Type B pancreatic cell (in vitro differentiated cells): ENCODE results near the gene ALDH3A1. TPM values are rescaled to one million over a fixed set of nuclear protein-coding genes. Genes with fewer than 3 reads are reported as not detected.

ENCODE experiments used
- DNase-seq: peaks from one replicate; pipeline ENCODE4 v3.0.0; 2021; ENCODE audit warnings: mixed read lengths; ENCODE audit not compliant: unreplicated experiment; ENCODE audit errors: extremely low spot score
- H3K27ac Mint-ChIP-seq: 2 replicates; pipeline ENCODE4 v1.8.0; 2021; ENCODE audit warnings: mild to moderate bottlenecking, mixed read lengths
- H3K27me3 Mint-ChIP-seq: 2 replicates; pipeline ENCODE4 v1.8.0; 2021; ENCODE audit warnings: mixed read lengths
- H3K36me3 Mint-ChIP-seq: 2 replicates; pipeline ENCODE4 v1.8.0; 2021; ENCODE audit warnings: mixed read lengths
- H3K4me1 Mint-ChIP-seq: one replicate; pipeline ENCODE4 v1.8.0; 2021; ENCODE audit warnings: mixed read lengths; ENCODE audit not compliant: unreplicated experiment
- H3K4me3 Mint-ChIP-seq: 2 replicates; pipeline ENCODE4 v1.8.0; 2021; ENCODE audit warnings: mild to moderate bottlenecking, mixed read lengths
- H3K9me3 Mint-ChIP-seq: 2 replicates; pipeline ENCODE4 v1.8.0; 2021; ENCODE audit warnings: mixed read lengths
- total RNA-seq: library from RNA; stranded (reverse); gene quantifications from 2 replicates; pipeline ENCODE4 v1.2.1, GENCODE V29; 2021; ENCODE audit warnings: low replicate concordance
- TF ChIP-seq, protein P1 (sequence below): fragments of 200-600 bp; sonication (generic); conservative IDR thresholded peaks from 2 replicates; pipeline ENCODE4 v1.5.0; 2021; ENCODE audit warnings: antibody characterized with exemption, mild to moderate bottlenecking

The ALDH3A1 gene
- total RNA-seq, 1 donor from 2014 or later: 0.77 TPM

DNA sequence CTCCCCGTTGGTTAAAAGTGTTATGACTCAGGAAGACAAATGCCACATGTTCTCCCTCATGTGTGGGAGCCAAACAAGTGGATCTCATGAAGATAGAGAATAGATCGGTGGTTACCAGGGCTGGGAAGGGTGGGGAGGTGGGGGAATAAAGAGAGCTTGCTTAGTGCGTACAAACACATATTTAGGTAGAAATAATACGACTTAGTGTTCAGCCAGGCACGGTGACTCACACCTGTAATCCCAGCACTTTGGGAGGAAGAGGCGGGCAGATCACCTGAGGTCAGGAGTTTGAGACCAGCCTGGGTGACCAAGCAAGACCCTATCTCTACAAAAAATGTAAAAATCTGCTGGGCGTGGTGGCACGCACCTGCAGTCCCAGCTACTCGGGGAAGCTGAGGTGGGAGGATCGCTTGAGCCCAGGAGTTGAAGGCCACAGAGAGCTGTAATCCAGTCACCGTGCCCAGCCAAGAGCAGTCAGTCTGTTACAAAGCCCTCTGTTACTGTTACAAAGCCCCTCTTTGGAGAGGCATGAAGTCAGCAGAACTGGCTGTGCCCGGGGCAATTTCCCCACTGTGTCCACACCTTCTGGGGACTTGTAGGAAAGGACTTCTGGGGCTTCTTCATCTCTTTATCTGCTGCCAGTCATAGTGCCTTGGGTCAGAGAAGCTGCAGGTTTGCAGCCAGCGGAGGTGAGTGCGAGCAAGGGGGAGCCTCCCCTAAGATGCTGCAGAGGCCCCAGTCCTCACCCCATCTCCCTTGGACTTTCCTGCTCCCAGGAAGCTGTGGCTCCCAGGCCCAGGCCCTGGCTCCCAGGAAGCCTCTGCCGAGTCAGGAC lies 4.3 kb upstream of the ALDH3A1 start:
- H3K4me1 Mint-ChIP-seq: peaks cover 10% of the 10 kb centered on the region
- no peak overlapping the region for H3K4me3 Mint-ChIP-seq
- peaks cover 13% of the 10 kb centered on the region for H3K27me3 Mint-ChIP-seq
- DNase-seq: no peak
- no peaks in the 10 kb centered on the region for H3K36me3 Mint-ChIP-seq
- no peaks in the 10 kb centered on the region for H3K9me3 Mint-ChIP-seq
- H3K27ac Mint-ChIP-seq: no peak overlapping the region
- TF ChIP-seq, protein P1, sequence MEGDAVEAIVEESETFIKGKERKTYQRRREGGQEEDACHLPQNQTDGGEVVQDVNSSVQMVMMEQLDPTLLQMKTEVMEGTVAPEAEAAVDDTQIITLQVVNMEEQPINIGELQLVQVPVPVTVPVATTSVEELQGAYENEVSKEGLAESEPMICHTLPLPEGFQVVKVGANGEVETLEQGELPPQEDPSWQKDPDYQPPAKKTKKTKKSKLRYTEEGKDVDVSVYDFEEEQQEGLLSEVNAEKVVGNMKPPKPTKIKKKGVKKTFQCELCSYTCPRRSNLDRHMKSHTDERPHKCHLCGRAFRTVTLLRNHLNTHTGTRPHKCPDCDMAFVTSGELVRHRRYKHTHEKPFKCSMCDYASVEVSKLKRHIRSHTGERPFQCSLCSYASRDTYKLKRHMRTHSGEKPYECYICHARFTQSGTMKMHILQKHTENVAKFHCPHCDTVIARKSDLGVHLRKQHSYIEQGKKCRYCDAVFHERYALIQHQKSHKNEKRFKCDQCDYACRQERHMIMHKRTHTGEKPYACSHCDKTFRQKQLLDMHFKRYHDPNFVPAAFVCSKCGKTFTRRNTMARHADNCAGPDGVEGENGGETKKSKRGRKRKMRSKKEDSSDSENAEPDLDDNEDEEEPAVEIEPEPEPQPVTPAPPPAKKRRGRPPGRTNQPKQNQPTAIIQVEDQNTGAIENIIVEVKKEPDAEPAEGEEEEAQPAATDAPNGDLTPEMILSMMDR: no peak

DNA sequence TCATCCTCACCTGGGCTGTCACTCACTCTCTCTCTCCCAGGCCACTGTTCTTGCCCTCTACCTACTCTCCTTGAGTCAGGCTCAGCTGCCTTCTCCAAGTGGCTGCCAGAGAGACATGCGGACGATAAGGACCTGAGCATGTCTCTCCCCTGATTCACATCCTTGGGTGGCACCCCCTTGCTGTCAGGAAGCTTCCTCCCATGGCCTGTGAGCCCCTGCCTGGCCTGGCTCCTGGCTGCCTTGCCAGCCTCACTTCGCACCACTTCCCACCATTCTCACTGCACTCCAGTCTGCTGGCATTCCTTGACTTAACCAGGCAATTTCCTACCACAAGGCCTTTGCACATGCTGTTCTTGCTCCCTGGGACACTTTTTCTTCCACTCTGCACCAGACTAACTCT lies 2.7 kb upstream of the ALDH3A1 start:
- no peak for DNase-seq
- Mint-ChIP-seq H3K27me3 (peaks cover 13% of the 10 kb centered on the region), H3K27ac (no peak overlapping the region), H3K9me3 (no peaks in the 10 kb centered on the region), H3K4me1 (peaks cover 10% of the 10 kb centered on the region), H3K36me3 (no peaks in the 10 kb centered on the region), H3K4me3 (no peak overlapping the region)
- TF ChIP-seq, protein P1: no peak

DNA sequence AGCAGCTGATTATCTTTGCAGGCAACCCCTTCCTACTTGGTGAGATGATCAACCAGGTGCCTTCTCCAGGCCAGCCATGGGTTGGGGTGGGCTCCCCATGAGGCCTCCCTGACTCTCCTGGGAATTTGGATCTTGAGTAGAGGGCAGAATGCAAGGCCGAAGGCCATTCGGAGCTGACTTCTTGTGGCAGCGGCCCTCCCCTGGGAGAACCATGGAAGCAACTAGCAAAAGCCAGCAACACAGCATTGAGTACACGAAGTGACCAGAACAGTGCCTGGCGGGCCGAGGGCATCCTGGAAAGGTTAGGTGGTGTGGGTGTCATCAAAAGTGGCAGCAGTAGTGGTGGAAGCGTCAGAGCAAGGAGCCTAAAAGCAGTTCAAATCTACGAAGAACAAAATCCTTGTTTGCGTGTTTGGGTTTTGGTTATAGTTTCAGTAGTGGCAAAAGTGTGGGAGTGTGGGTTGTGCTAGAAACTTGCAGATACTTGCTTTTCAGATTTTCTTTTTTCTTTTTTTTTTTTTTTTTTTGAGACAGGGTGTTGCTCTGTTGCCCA lies 2.0 kb upstream of the ALDH3A1 start:
- no peaks in the 10 kb centered on the region for H3K36me3 Mint-ChIP-seq
- H3K9me3 Mint-ChIP-seq: no peaks in the 10 kb centered on the region
- H3K4me1 Mint-ChIP-seq: peaks cover 10% of the 10 kb centered on the region
- no peak overlapping the region for H3K27ac Mint-ChIP-seq
- DNase-seq: no peak
- H3K27me3 Mint-ChIP-seq: peaks cover 13% of the 10 kb centered on the region
- no peak overlapping the region for H3K4me3 Mint-ChIP-seq
- TF ChIP-seq, protein P1: no peak

DNA sequence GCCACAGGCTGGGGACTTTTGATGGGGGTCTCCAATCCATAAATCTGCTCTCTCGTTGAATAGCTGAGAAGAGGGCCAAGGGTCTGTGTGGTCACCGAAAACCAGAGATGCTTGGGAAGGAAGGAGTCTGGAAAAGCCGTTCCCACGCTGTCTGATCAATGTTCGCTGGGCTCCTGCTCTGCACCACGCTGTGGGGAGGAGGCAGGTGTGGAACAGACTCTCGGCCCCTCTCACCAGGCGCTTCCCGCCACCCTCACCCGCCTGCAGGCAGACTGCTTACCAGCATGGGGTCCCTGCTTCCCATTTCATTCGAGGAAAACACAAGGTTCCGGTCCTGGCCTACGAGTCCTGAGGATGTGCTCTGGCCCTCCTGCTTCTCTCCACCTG lies 702 bp upstream of the ALDH3A1 start:
- Mint-ChIP-seq H3K4me1 (peaks cover 10% of the 10 kb centered on the region), H3K27ac (no peak overlapping the region), H3K36me3 (no peaks in the 10 kb centered on the region), H3K27me3 (peaks cover 13% of the 10 kb centered on the region), H3K9me3 (no peaks in the 10 kb centered on the region), H3K4me3 (no peak overlapping the region)
- DNase-seq: no peak
- TF ChIP-seq, protein P1: no peak

DNA sequence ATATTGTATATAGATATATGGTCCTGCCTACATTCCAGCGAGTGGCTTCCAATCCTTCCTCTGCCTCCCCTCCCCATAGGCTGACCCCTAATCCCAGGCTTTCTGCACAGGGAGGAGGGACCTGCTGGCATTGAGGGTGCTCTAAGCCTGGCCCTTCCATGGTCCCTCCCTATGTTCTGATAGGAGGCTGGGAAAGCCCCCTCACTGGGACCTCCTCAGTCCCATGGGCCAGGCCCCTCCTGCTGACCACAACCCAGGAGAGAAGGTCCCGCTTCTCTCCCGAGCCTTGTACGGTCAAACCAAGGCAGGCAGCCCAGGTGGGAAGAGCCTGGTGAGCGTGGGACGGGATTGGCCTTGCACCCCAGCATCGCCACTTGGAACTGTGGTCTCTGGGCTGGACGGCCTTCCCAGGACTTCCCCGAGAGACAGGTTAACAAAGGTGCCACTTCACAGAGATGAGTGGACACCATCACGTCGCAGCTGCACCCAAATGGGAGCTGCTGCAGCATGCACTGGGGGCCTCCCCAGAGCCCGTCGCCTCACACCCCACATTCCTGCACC lies 859 bp downstream of the ALDH3A1 start:
- no peaks in the 10 kb centered on the region for H3K9me3 Mint-ChIP-seq
- peaks cover 7% of the 10 kb centered on the region for H3K4me1 Mint-ChIP-seq
- H3K4me3 Mint-ChIP-seq: no peak overlapping the region

More for the DNA sequence above, 859 bp downstream of the ALDH3A1 start:
- no peak for DNase-seq
- Mint-ChIP-seq H3K36me3 (no peaks in the 10 kb centered on the region), H3K27me3 (peaks cover 13% of the 10 kb centered on the region), H3K27ac (no peak overlapping the region)
- TF ChIP-seq, protein P1: no peak
